ENCODE measurements around the gene C15orf61.

DNA sequence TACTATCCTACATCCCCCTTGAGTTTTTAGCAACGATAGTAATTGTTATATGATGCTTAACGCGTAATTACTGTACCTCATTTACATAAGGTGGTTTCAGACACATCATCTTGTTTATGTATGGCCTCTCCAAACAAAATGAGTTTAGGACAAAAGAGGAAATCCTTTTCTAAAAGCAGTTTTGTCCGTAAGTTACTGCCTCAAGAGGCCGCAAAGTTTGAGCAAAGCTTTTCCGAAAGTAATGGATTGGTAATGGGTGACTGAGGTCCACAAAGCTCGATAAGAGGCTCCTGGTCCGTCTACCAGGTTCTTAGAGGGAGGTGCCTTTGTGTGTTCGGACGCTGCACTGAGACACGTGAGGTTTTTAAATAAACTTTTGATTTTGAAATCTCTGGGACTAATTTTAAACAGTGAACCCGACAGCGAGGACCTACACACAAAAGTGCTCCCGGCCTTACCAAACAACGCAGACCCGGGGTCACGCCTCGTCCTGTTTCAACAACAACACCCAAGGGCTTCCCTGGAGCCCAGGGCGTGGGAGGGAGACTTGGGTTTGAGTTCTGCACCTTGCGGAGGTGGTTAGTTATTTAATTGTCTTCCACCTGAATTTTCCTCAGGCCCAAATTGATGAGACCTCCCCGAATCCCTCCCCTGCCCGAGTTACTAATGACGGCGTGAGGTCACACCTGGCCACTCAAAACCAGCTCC lies 456 bp upstream of the C15orf61 start:
- TF ChIP-seq CTCF (IDR thresholded peaks at IDR 0.05): no peak
- no peak for TF ChIP-seq POLR2AphosphoS5 (IDR thresholded peaks at IDR 0.05; ENCODE audit: insufficient read depth in 1 of 2, low read depth in 1 of 2)
- TF ChIP-seq POLR2A (IDR thresholded peaks at IDR 0.05): no peak

All from vagina (tissue), 2 donors.